Measurements from ENCODE around the gene PRDM7.

The PRDM7 gene

DNA sequence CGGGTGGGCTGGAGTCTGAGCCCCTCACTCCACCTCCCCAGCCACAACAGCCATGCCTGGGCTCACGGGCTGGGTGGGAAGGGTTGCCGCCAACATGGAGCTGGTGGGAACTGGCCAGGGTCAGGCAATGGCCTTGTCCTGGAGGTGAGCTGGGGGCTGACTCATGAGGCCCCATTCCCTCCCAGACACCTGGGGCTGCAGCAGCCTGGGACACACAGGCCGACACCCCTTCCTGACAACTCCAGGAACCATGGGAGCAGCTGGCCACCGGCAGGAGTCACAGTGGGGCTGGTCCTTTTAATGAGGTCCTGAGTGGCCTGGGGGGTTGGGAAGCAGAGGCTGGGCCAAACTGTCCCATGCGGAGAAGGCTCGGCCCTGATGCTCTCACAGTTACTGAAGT, 70.1 kb downstream of the PRDM7 start:
- H3K9me3 ChIP-seq (ENCODE audit: control insufficient read depth, low read depth, low read length): no peaks in the 10 kb centered on the region
- H3K27me3 ChIP-seq (ENCODE audit: control insufficient read depth, insufficient read depth, low read length): no peaks in the 10 kb centered on the region
- H3K4me3 ChIP-seq (ENCODE audit: low read length): no peak overlapping the region

More for the DNA sequence above, 70.1 kb downstream of the PRDM7 start:
- Histone ChIP-seq H3K27ac (ENCODE audit: low read length) (no peak overlapping the region), H3K4me1 (ENCODE audit: control insufficient read depth, low read depth, low read length) (no peaks in the 10 kb centered on the region), H3K9ac (ENCODE audit: low read length) (no peak overlapping the region), H3K36me3 (ENCODE audit: control insufficient read depth, low read depth, low read length) (no peaks in the 10 kb centered on the region)
